Measurements from ENCODE around the gene SERF2.

The SERF2 gene

DNA sequence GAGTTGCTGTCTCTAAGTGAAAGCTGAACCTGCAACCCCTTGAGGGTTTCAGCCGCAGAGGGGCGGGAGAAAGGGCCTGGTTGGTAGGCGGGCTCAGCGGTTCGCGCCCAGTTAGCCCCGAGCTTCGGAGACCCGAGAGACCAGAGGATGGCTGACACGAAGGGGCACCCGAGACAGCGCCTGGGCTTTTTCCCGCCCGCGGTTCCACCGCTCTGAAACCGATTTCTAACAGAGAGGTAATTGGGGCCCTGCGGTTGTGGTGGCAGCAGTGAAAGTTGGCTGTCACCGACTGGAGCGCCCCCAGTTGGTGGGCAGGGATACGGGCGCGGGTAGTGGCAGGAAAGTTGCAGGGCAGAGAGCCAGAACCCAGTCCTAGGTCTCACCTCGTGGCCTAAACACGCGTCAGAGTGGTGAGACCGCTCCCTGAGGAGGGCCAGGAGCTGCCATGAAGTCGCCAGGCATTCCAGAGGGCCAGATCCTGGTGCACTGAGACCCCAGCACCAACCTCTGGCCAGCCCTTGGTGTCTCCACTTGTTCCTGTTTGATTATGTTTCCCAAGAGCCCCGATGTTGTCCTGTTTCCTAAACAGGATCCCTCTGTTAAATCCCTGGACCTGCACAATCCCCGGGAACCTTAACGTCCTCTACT lies 14.7 kb upstream of the SERF2 start:
- peak; percentile 85 for TF ChIP-seq CTCF (IDR thresholded peaks at IDR 0.05)

GRCh38 chr15:43779016-43779415 lies 13.1 kb upstream of the SERF2 start:
- TF ChIP-seq CTCF (IDR thresholded peaks at IDR 0.05) = no peak

GRCh38 chr15:43789409-43789808 lies 2.7 kb upstream of the SERF2 start:
- no peak for TF ChIP-seq CTCF (IDR thresholded peaks at IDR 0.05)

GRCh38 chr15:43792761-43793476 lies 799 bp downstream of the SERF2 start:
- no peak for TF ChIP-seq CTCF (IDR thresholded peaks at IDR 0.05)

GRCh38 chr15:43793647-43794046 lies 1.5 kb downstream of the SERF2 start:
- no peak for TF ChIP-seq CTCF (IDR thresholded peaks at IDR 0.05)

DNA sequence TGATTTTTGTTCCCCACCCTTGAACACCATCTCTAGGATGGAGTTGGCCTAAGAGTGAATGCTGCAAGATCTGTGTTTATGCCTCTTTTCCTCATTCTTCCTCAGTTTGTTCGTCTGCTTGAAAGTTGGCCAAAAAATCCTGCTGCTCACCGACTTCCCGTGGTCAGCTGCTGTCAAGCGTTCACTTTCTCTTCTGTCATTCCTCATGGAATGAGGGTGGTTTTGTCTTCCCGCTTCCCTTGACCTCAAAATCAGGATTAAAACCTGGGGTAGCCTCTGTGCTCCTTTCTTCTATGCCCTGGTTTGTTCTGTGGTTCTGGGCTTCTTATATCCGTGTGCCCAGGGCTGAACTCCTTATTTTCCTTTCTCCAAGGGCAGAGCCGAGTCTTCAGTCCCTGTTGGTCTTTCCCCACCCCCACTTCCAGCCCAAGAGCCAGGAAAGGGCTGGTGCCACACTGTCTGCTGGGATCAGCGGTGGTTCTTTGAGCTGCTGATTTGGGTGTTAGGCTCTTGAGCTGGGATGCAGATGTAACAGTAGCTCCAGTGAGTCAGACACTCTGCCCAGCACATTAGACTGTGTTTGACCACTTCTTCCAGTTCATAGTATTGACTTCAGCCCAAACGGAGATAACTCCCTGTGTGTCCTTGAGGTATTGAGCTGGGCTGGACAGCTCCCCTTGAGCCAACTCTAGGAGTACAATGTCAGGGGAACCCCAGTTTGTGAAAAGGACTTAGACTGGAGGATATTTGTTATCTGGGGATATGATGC lies 2.3 kb downstream of the SERF2 start:
- no peak for TF ChIP-seq CTCF (IDR thresholded peaks at IDR 0.05)

- TF ChIP-seq CTCF (IDR thresholded peaks at IDR 0.05) = no peak
These were observed 3.1 kb downstream of the SERF2 start for GRCh38 chr15:43795197-43795596.
